NCI-H1092 (cell line): ENCODE measurements around the gene RBM6.

Experiments used
- DNase-seq: peaks from one replicate; lab custom pipeline; 2025; lab: John Stamatoyannopoulos, UW

Gene RBM6

GRCh38 chr3:50089609-50089945, 149.6 kb downstream of the RBM6 start:
- no peak for DNase-seq

- DNase-seq: no peak
Observed at GRCh38 chr3:50090984-50091383, 151.0 kb downstream of the RBM6 start.

GRCh38 chr3:50095352-50095998, 155.5 kb downstream of the RBM6 start:
- no peak for DNase-seq

- DNase-seq: no peak
Observed at GRCh38 chr3:50100386-50100785, 160.4 kb downstream of the RBM6 start.

GRCh38 chr3:50100956-50101845, 161.3 kb downstream of the RBM6 start:
- no peak for DNase-seq

- DNase-seq: no peak
Observed at GRCh38 chr3:50102558-50102957, 162.6 kb downstream of the RBM6 start.

- no peak for DNase-seq
Observed at GRCh38 chr3:50111757-50112156, 171.8 kb downstream of the RBM6 start.

GRCh38 chr3:50112462-50112861, 172.5 kb downstream of the RBM6 start:
- no peak for DNase-seq

- DNase-seq: no peak
Observed at GRCh38 chr3:50117120-50117519, 177.2 kb downstream of the RBM6 start.

GRCh38 chr3:50118237-50118636, 178.3 kb downstream of the RBM6 start:
- no peak for DNase-seq

- no peak for DNase-seq
Observed at GRCh38 chr3:50119786-50120185, 179.8 kb downstream of the RBM6 start.

- DNase-seq: no peak
Observed at GRCh38 chr3:50120364-50121071, 180.6 kb downstream of the RBM6 start.

GRCh38 chr3:50121072-50122032, 181.4 kb downstream of the RBM6 start:
- peak; percentile 55 for DNase-seq

- no peak for DNase-seq
Observed at GRCh38 chr3:50122071-50122470, 182.1 kb downstream of the RBM6 start.

GRCh38 chr3:50122661-50123391, 182.9 kb downstream of the RBM6 start:
- no peak for DNase-seq

- no peak for DNase-seq
Observed at GRCh38 chr3:50123394-50124051, 183.6 kb downstream of the RBM6 start.

GRCh38 chr3:50124052-50124799, 184.3 kb downstream of the RBM6 start:
- DNase-seq: no peak

- no peak for DNase-seq
Observed at GRCh38 chr3:50124800-50125178, 184.8 kb downstream of the RBM6 start.

GRCh38 chr3:50125541-50126286, 185.8 kb downstream of the RBM6 start:
- DNase-seq: no peak
